A549 (cell line): ENCODE measurements around the gene DMAC2L. TPM values are rescaled to one million over a fixed set of nuclear protein-coding genes. Genes with fewer than 3 reads are reported as not detected.

ENCODE experiments used
- ATAC-seq, 2 experiments: fragments of 200-7000 bp in 1 of 2; fragments of >200 bp in 1 of 2; cut with Nextera tagmentation in 1 of 2; cut with Tn5 transposase in 1 of 2; 3 replicates each; pipeline versions ENCODE4 v1.8.0 to v1.9.1; 2018 to 2020; ENCODE audit warnings: mild to moderate bottlenecking in 1 of 2, moderate library complexity in 1 of 2
- CTCF ChIA-PET: fragments of 300-600 bp; sonication (Branson Sonifier 250); formaldehyde crosslinking; extraction: SDS; loops from one replicate; lab custom pipeline; 2021; ENCODE audit warnings: antibody characterized with exemption, inconsistent platforms; lab: Yijun Ruan, JAX
- POLR2A ChIA-PET: fragments of 350-600 bp; formaldehyde crosslinking; extraction: SDS; loops from one replicate; lab custom pipeline; 2021; ENCODE audit warnings: antibody characterized with exemption, inconsistent platforms; lab: Yijun Ruan, JAX
- DNase-seq, 2 experiments: peaks; one replicate each; pipeline versions ENCODE4 v3.0.0 to v3.0.0-alpha.2; 2011 to 2016; ENCODE audit warnings: low read depth in 1 of 2, low spot score in 1 of 2
- FAIRE-seq: peaks from 2 replicates; lab custom pipeline; 2011; peaks lifted over from hg19 to GRCh38; lab: Jason Lieb, UNC
- H3K27ac ChIP-seq, 2 experiments: fragments of >200 bp; sonication (Bioruptor Twin); formaldehyde crosslinking; 3 replicates each; pipeline ENCODE4 v1.5.1; 2016 to 2017
- H3K4me1 ChIP-seq: fragments of >200 bp; sonication (Bioruptor Twin); formaldehyde crosslinking; 3 replicates; pipeline ENCODE4 v1.6.1; 2016
- H3K4me2 ChIP-seq: fragments of >200 bp; sonication (Bioruptor Twin); formaldehyde crosslinking; 3 replicates; pipeline ENCODE4 v1.6.1; 2016
- H3K4me3 ChIP-seq: fragments of >200 bp; sonication (Bioruptor Twin); formaldehyde crosslinking; 3 replicates; pipeline ENCODE4 v1.5.1; 2016
- H3K9me3 ChIP-seq: fragments of >200 bp; sonication (Bioruptor Twin); formaldehyde crosslinking; 3 replicates; pipeline ENCODE4 v1.6.1; 2016
- BCL3 ChIP-seq: fragments of >200 bp; sonication (Bioruptor Twin); formaldehyde crosslinking; IDR thresholded peaks from 3 replicates; pipeline ENCODE4 v1.6.1; 2016
- CBX2 ChIP-seq: fragments of 200-600 bp; sonication (generic); IDR thresholded peaks from 2 replicates; pipeline ENCODE4 v1.6.1; 2016; ENCODE audit warnings: low read depth, mild to moderate bottlenecking, borderline replicate concordance
- CBX8 ChIP-seq: fragments of 200-600 bp; sonication (generic); IDR thresholded peaks from 2 replicates; pipeline ENCODE4 v1.6.1; 2016
- CHD4 ChIP-seq: fragments of 200-600 bp; sonication (generic); IDR thresholded peaks from 2 replicates; pipeline ENCODE4 v1.6.1; 2016; ENCODE audit warnings: antibody characterized with exemption, mild to moderate bottlenecking, borderline replicate concordance
- CTCF ChIP-seq: fragments of >200 bp; sonication (Bioruptor Twin); formaldehyde crosslinking; IDR thresholded peaks from 3 replicates; pipeline ENCODE4 v1.5.1; 2016
- E2F6 ChIP-seq: IDR thresholded peaks from 2 replicates; pipeline ENCODE4 v1.6.1; 2012; ENCODE audit warnings: low read depth, borderline replicate concordance
- EHMT2 ChIP-seq: fragments of 200-600 bp; sonication (generic); IDR thresholded peaks from 2 replicates; pipeline ENCODE4 v1.6.1; 2016; ENCODE audit warnings: antibody characterized with exemption, low read depth, mild to moderate bottlenecking, moderate library complexity
- EP300 ChIP-seq, 2 experiments: fragments of >200 bp; sonication (Bioruptor Twin); formaldehyde crosslinking; IDR thresholded peaks; 2 replicates in 1 of 2; 3 replicates in 1 of 2; pipeline ENCODE4 v1.6.1; 2016 to 2017
- FOXS1 ChIP-seq: fragments of 250-450 bp; sonication (Bioruptor Pico); IDR thresholded peaks from 2 replicates; pipeline ENCODE4 v1.5.0; 2020; ENCODE audit warnings: mild to moderate bottlenecking, moderate library complexity
- HES2 ChIP-seq: fragments of >200 bp; sonication (Bioruptor Twin); formaldehyde crosslinking; IDR thresholded peaks from 2 replicates; pipeline ENCODE4 v1.6.1; 2016
- HOXB13 ChIP-seq: fragments of 250-450 bp; sonication (Bioruptor Pico); IDR thresholded peaks from 2 replicates; pipeline ENCODE4 v1.5.0; 2020; ENCODE audit warnings: low read depth, mild to moderate bottlenecking, moderate library complexity
- HOXB5 ChIP-seq: fragments of 250-450 bp; sonication (Bioruptor Pico); IDR thresholded peaks from 2 replicates; pipeline ENCODE4 v1.5.0; 2020; ENCODE audit warnings: mild to moderate bottlenecking, moderate library complexity
- KDM1A ChIP-seq: fragments of 200-600 bp; sonication (generic); IDR thresholded peaks from 2 replicates; pipeline ENCODE4 v1.6.1; 2016; ENCODE audit warnings: low read depth, mild to moderate bottlenecking
- NFE2L2 ChIP-seq: fragments of 150-350 bp; conservative IDR thresholded peaks from 2 replicates; pipeline ENCODE4 v1.6.1; 2014; ENCODE audit warnings: low read length
- NR3C1 ChIP-seq: fragments of >200 bp; sonication (Bioruptor Twin); formaldehyde crosslinking; IDR thresholded peaks from 3 replicates; pipeline ENCODE4 v1.6.1; 2017
- POLR2AphosphoS2 ChIP-seq: conservative IDR thresholded peaks from 2 replicates; pipeline ENCODE4 v1.6.1; 2012; ENCODE audit warnings: low read length, improper control_type of control experiment, inconsistent platforms
- RCOR1 ChIP-seq: fragments of 150-350 bp; IDR thresholded peaks from 2 replicates; pipeline ENCODE4 v1.6.1; 2014; ENCODE audit warnings: antibody characterized with exemption, low read length, low read depth
- REST ChIP-seq: fragments of 200-600 bp; sonication (generic); IDR thresholded peaks from 2 replicates; pipeline ENCODE4 v1.6.1; 2016; ENCODE audit warnings: antibody characterized with exemption, mild to moderate bottlenecking, moderate library complexity
- TFCP2L1 ChIP-seq: fragments of 250-450 bp; sonication (Bioruptor Pico); IDR thresholded peaks from 2 replicates; pipeline ENCODE4 v1.5.0; 2021; ENCODE audit warnings: mild to moderate bottlenecking
- USF2 ChIP-seq: fragments of 450-650 bp; IDR thresholded peaks from 2 replicates; pipeline ENCODE4 v1.6.1; 2014; ENCODE audit warnings: antibody characterized with exemption
- ZNF302 ChIP-seq: fragments of 250-450 bp; sonication (Bioruptor Pico); IDR thresholded peaks from 2 replicates; pipeline ENCODE4 v1.9.0; 2021; ENCODE audit warnings: inconsistent platforms, mild to moderate bottlenecking, moderate library complexity
- WGBS: methylation state at CpG from one replicate; pipeline ENCODE4 v1.1.6; 2017; ENCODE audit errors: missing lambda C conversion rate; 5-methylcytosine and 5-hydroxymethylcytosine counted together
- polyA plus RNA-seq, 4 experiments: library from polyadenylated mRNA; depleted of rRNA in 3 of 4; stranded (reverse); fragments of >200 nt; fragmentation: RNase III in 1 of 4; extraction: RNeasy Plus Mini Kit Qiagen cat#74134 plus additional on column Dnase treatment in 1 of 4; gene quantifications; 2 replicates in 3 of 4; 3 replicates in 1 of 4; pipeline ENCODE4 v1.2.3, GENCODE V29; 2011 to 2017

Gene DMAC2L
- polyA plus RNA-seq, 2 of the 4 experiments (the other 2 are of a cell fraction), result 14.0 to 24.6 TPM

- Histone ChIP-seq H3K4me3 (no peak overlapping the region), H3K9me3 (no peaks in the 10 kb centered on the region), H3K27ac (no peak overlapping the region), H3K4me1 (peaks cover 7% of the 10 kb centered on the region; the same call in 2 of the 3 replicates), H3K4me2 (no peak overlapping the region)
- TF ChIP-seq USF2, result no peak
- no peak for TF ChIP-seq HOXB5 (CRISPR knock-in tag)
- no peak for TF ChIP-seq HES2
- no peak for FAIRE-seq
- ATAC-seq, result no peak
- no peak for DNase-seq
- 91% methylated on average over 3 of the region's 3 CpGs for WGBS
- POLR2A ChIA-PET, result interaction anchor here (0.6 kb wide), 1 partner anchor 189 kb away, joined by 3 read pairs; no protein-coding TSS in a partner anchor
- CTCF ChIA-PET, result interaction anchor here (1.5 kb wide), 2 partner anchors 14 to 18 kb away, joined by 3 to 4 read pairs; no protein-coding TSS in a partner anchor
These were observed 27.2 kb downstream of the DMAC2L start for GRCh38 chr14:50339178-50339804.

GRCh38 chr14:50340045-50340444 is 27.9 kb downstream of the DMAC2L start:
- DNase-seq (no peak), FAIRE-seq (no peak), ATAC-seq (no peak)
- TF ChIP-seq POLR2AphosphoS2 (no peak), CTCF (no peak), RCOR1 (no peak), HOXB5 (CRISPR knock-in tag) (no peak), NR3C1 (no peak), TFCP2L1 (CRISPR knock-in tag) (no peak), REST (no peak), CBX2 (no peak), HOXB13 (no peak), CHD4 (no peak), KDM1A (no peak), EHMT2 (no peak), NFE2L2 (no peak), CBX8 (no peak), BCL3 (no peak), FOXS1 (no peak), ZNF302 (CRISPR knock-in tag) (no peak), E2F6 (no peak), EP300 (IDR thresholded peaks at IDR 0.05) (no peak)
- no peak overlapping the region for H3K27ac ChIP-seq
- ChIA-PET CTCF (interaction anchor here (1.5 kb wide), 1 partner anchor 19 kb away, joined by 4 read pairs; no protein-coding TSS in a partner anchor), POLR2A (interaction anchor here (0.6 kb wide), 1 partner anchor 188 kb away, joined by 3 read pairs; no protein-coding TSS in a partner anchor)
- H3K4me2 ChIP-seq, result no peak overlapping the region
- H3K9me3 ChIP-seq, result no peaks in the 10 kb centered on the region
- WGBS, result 87% methylated on average over 5 of the region's 5 CpGs
- H3K4me1 ChIP-seq, result peaks cover 7% of the 10 kb centered on the region; the same call in 2 of the 3 replicates
- no peak overlapping the region for H3K4me3 ChIP-seq
